ENCODE results near the gene DDX46. TPM values are rescaled to one million over a fixed set of nuclear protein-coding genes. Genes with fewer than 3 reads are reported as not detected.
"Not testable (repeated sequence)": the region's sequence is repeated elsewhere in the genome, so short reads cannot be mapped to it uniquely, and the experiment has no call there.

Gene DDX46
- polyA plus RNA-seq, 1 experiment: 45.4 TPM

GRCh38 chr5:134837530-134838181 is 79.1 kb downstream of the DDX46 start:
- Histone ChIP-seq H3K27ac (ENCODE audit: low read depth, low read length) (no peak overlapping the region), H3K4me3 (ENCODE audit: low read depth, low read length) (no peak overlapping the region), H3K27me3 (ENCODE audit: control insufficient read depth, insufficient read depth, low read length) (no peaks in the 10 kb centered on the region), H3K9me3 (ENCODE audit: control insufficient read depth, insufficient read depth, low read length) (no peaks in the 10 kb centered on the region; the same call in 1 of the 2 replicates)
- CTCF ChIA-PET: interaction anchor here (0.6 to 0.7 kb wide), 3 partner anchors 11 to 141 kb away, joined by 3 to 7 read pairs (median 4); no protein-coding TSS in a partner anchor
- TF ChIP-seq, protein P1, sequence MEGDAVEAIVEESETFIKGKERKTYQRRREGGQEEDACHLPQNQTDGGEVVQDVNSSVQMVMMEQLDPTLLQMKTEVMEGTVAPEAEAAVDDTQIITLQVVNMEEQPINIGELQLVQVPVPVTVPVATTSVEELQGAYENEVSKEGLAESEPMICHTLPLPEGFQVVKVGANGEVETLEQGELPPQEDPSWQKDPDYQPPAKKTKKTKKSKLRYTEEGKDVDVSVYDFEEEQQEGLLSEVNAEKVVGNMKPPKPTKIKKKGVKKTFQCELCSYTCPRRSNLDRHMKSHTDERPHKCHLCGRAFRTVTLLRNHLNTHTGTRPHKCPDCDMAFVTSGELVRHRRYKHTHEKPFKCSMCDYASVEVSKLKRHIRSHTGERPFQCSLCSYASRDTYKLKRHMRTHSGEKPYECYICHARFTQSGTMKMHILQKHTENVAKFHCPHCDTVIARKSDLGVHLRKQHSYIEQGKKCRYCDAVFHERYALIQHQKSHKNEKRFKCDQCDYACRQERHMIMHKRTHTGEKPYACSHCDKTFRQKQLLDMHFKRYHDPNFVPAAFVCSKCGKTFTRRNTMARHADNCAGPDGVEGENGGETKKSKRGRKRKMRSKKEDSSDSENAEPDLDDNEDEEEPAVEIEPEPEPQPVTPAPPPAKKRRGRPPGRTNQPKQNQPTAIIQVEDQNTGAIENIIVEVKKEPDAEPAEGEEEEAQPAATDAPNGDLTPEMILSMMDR (IDR thresholded peaks at IDR 0.05; ENCODE audit: low read depth, low read length): no peak
- POLR2A ChIA-PET: no interaction called here
- no peak for DNase-seq (ENCODE audit: low read depth, low spot score)

GRCh38 chr5:134838361-134838760 is 79.8 kb downstream of the DDX46 start:
- DNase-seq (ENCODE audit: low read depth, low spot score); H3K27ac ChIP-seq (ENCODE audit: low read depth, low read length); POLR2A ChIA-PET; H3K4me3 ChIP-seq (ENCODE audit: low read depth, low read length); H3K9me3 ChIP-seq (ENCODE audit: control insufficient read depth, insufficient read depth, low read length); H3K27me3 ChIP-seq (ENCODE audit: control insufficient read depth, insufficient read depth, low read length); CTCF ChIA-PET: not testable (repeated sequence)

DNA sequence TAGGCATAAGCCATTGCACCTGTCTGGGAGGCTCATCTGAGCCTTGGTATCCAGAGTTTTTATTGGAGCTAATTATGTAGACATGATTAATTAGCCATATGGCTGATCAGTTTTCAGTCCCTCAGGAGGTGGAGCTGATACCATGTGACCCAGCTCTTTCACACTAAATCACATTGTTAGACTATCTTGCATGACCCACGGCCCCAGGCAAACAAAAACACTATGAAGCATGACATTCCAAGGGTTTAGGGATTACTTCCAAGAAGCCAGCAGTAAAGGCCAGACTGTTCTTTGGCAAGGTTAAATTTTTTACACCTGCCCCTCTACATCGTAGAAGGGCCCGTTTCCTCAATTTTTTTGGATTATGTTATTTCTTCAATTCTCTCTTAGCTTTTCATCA is 82.2 kb downstream of the DDX46 start:
- ChIA-PET POLR2A (interaction anchor here (0.8 kb wide), 1 partner anchor 83 kb away, joined by 3 read pairs; the partner anchor contains the start of gene DDX46), CTCF (interaction anchor here (0.5 kb wide), 1 partner anchor 79 kb away, joined by 3 read pairs; no protein-coding TSS in a partner anchor)
- Histone ChIP-seq H3K4me3 (ENCODE audit: low read depth, low read length) (no peak overlapping the region), H3K27me3 (ENCODE audit: control insufficient read depth, insufficient read depth, low read length) (no peaks in the 10 kb centered on the region), H3K27ac (ENCODE audit: low read depth, low read length) (no peak overlapping the region), H3K9me3 (ENCODE audit: control insufficient read depth, insufficient read depth, low read length) (no peaks in the 10 kb centered on the region; the same call in 1 of the 2 replicates)
- no peak for DNase-seq (ENCODE audit: low read depth, low spot score)
- TF ChIP-seq, protein P1 (IDR thresholded peaks at IDR 0.05; ENCODE audit: low read depth, low read length): no peak

DNA sequence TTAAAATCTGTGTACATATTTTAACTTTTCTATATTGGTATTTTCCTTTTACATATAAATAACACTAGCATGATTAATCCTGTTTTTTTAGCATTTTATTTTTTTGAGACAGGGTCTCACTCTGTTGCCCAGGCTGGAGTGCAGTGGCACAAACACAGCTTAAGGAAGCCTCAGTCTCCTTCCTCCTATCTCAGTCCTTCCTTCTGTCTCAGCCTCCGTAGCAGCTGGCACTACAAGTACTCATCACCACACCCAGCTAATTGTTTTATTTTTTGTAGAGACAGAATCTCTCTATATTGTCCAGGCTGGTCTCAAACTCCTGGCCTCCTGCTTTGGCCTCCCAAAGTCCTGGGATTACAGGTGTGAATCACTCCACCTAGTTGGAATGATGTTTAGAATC is 85.7 kb downstream of the DDX46 start:
- no peak overlapping the region for H3K4me3 ChIP-seq (ENCODE audit: low read depth, low read length)
- ChIA-PET POLR2A (no interaction called here), CTCF (no interaction called here)
- no peak for DNase-seq (ENCODE audit: low read depth, low spot score)
- H3K27ac ChIP-seq (ENCODE audit: low read depth, low read length): no peak overlapping the region
- H3K27me3 ChIP-seq (ENCODE audit: control insufficient read depth, insufficient read depth, low read length): no peaks in the 10 kb centered on the region
- TF ChIP-seq, protein P1 (IDR thresholded peaks at IDR 0.05; ENCODE audit: low read depth, low read length): no peak
- peaks cover 3% of the 10 kb centered on the region for H3K9me3 ChIP-seq (ENCODE audit: control insufficient read depth, insufficient read depth, low read length)

DNA sequence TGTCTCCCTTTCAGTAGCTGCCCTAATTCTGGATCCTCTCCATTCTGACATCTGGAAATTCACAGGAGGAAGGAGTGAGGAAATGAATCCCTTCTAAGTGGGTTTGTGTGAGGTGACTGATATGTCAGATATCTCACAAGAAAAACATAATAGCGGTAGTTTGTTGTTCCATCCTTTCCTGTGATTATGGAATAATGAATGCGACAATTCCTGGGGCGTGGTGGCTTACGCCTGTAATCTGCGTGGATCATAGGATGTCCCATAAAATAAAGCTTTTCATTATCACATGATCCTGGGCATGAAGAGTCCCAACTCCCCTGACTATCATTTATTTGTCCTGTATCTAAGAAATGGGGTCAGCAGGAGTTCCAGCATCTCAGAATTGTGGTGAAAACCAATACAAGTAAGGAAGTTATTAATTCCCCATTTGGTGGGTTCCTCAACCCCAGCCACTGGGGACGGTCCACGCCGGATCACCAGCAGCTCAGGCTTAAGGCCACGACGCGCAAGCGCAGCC is 86.8 kb downstream of the DDX46 start:
- POLR2A ChIA-PET: interaction anchor here (0.5 to 1.4 kb wide), 12 partner anchors 12 to 619 kb away, joined by 3 to 34 read pairs (median 3); partner anchors contain the start of genes PCBD2, PPP2CA and TXNDC15
- CTCF ChIA-PET: interaction anchor here (0.8 to 1.0 kb wide), 2 partner anchors 18 to 60 kb away, joined by 4 to 7 read pairs; partner anchors contain the start of gene PCBD2
- TF ChIP-seq, protein P1 (IDR thresholded peaks at IDR 0.05; ENCODE audit: low read depth, low read length): no peak
- H3K27me3 ChIP-seq (ENCODE audit: control insufficient read depth, insufficient read depth, low read length): no peaks in the 10 kb centered on the region
- peak overlapping the region; percentile 89 for H3K27ac ChIP-seq (ENCODE audit: low read depth, low read length)
- H3K9me3 ChIP-seq (ENCODE audit: control insufficient read depth, insufficient read depth, low read length): peaks cover 3% of the 10 kb centered on the region
- peak overlapping the region; percentile 86 for H3K4me3 ChIP-seq (ENCODE audit: low read depth, low read length)
- DNase-seq (ENCODE audit: low read depth, low spot score): no peak
